HG03521 (cell line): ENCODE measurements around the gene GTF3C5.
"Not testable (repeated sequence)": the region's sequence is repeated elsewhere in the genome, so short reads cannot be mapped to it uniquely, and the experiment has no call there.

Source experiments
- ATAC-seq: cut with Tn5 transposase; IDR thresholded peaks from one replicate; pipeline ENCODE4 v1.9.1; 2021; ENCODE audit warnings: mild to moderate bottlenecking, moderate library complexity; ENCODE audit not compliant: unreplicated experiment

The GTF3C5 gene

DNA sequence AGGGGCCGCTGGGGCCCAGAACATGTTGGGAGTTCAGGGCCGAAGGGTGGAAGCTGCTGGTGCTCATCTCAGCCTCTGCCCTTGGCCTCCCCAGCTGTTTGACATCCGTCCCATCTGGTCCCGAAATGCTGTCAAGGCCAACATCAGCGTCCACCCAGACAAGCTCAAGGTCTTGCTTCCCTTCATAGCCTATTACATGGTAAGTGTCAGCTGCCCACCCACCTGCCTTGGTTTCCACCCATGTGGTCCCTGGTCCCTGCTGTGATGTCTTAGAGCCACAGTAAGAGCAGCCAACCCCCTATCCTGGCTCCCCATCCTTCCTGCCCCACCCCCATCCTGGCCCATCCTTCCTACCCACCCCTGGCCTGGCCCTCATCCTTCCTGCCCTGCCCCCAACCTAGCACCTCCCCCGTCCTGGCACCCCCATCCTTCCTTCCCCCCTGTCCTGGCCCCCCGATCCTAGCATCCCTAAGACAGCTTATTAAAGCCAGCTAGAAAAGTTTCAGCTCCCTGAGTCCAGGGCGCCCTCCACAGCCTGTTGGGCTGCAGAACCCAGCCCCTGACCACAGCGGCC lies 21.3 kb downstream of the GTF3C5 start:
- no peak for ATAC-seq

DNA sequence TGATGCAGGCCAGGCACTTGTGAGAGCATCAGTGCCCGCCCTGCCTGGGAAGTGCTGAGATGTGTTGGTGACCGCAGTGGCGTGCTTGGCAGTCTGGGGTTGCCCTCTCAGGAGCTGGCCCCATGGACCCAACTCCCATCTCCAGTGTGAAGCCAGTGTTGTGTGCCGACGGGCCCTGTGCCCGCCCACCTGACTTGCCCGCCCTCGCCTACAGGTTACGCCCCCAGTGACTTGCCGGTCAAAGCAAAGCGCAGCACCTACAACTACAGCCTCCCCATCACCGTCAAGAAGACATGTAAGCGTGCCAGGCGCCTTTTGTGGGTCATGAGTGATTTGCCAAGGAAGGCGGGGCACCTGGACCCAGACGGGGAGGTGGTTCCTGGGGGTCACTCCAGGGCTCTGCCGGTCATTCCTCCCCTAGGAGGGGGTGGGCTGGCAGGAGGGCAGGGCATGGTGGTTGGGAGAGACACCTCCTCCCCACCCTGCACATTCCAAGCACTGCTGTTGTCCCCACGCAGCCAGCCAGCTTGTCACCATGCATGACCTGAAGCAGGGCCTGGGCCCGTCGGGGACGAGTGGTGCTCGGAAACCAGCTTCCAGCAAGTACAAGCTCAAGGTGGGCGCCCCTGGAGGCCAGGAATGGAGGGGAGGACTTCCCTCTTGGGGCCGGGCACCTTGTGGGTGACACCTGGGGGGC lies 23.5 kb downstream of the GTF3C5 start:
- no peak for ATAC-seq

DNA sequence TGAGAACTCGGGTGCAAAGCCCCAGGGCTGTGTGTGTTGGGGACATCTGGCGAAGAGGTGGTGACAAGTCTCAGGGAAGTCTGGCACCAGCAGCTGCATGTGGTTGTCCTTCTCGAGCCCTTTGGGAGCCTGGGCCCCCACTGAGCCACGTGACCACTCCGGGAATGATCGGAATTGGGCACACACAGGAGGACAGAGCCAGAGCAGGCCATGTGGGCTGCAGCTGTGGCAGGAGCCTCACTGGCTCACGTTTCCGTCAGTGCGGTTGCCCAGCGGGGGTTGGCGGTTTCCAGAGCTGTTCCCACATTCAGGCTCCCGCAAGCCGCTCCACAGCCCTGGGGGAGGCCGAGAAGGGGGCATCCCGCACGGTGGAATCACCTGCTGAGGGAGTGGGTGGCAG lies 24.2 kb downstream of the GTF3C5 start:
- no peak for ATAC-seq

DNA sequence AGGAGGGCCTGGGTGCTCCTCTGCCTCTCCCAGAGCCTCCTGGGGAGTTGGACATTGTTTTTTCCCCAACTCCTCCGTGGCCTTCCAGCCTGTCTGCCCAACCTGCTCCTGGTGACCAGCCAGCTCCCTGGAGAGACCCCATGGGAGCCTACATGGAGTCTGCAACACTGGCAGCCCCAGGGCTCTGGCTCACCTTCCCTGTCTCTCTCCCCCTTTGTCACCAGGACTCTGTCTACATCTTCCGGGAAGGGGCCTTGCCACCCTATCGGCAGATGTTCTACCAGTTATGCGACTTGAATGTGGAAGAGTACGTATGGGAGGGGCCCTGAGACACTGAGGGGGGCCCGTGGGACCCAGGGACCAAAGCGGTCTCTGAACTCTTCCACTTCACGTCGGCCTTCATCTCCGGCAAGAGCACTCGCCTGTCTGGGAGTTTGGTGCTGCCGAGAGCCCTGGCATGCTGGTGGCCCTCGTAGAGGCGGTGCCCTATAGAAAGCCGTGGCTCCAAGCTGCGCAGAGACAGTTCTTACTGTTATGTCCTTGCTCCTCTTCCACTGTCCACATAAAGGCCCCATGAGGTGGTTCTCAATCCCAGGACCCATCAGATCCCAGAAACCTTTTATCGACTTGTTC lies 25.1 kb downstream of the GTF3C5 start:
- ATAC-seq, result no peak

DNA sequence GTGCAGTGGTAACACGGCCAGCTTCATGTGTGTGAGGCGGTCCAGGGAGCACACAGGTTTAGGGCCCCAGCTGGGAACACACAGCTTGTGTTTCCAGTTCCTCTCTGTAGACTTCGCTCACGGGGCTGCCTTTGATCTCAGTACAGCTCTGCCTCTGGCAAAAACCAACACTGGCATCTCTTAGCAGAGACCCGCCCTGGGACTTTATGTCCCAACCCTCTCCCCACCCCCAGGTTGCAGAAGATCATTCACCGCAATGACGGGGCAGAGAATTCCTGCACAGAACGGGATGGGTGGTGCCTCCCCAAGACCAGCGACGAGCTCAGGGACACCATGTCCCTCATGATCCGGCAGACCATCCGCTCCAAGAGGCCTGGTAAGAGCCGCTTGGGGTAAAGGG lies 25.7 kb downstream of the GTF3C5 start:
- ATAC-seq, result no peak

DNA sequence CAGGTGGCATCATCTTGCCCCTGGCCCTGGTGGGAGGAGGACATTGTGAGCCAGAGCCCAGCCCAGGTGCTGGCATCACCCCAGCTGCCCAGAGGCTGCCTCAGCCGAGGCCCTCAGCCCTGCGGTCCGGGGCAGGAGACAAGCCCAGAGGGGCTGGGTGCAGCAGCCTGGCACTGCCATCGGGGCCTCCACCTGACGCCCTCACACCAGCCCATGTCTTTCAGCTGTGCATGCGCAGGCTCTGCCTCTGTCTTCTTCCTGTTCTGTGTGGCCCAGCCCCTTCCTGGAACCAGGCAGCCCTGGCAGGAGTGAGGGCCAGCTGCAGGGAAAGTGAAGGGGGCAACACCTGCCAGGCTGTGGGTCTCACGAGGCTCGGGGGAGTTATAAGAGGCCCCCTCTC lies 26.2 kb downstream of the GTF3C5 start:
- no peak for ATAC-seq

DNA sequence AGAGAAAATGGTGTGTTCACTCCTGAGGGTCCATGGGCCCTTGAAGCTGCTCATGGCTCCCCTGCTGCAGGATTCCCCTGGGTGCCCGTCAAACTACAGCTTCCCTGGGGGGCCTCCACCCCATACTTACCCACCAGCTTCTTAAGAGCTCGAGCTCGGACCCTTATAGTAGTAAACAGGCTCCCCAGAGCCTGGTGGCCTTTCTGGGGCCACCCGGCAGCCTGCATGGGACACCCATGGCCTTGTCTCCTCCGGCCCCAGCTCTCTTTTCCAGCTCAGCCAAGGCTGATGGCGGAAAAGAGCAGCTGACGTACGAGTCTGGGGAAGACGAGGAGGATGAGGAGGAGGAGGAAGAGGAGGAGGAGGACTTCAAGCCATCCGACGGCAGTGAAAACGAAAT lies 26.8 kb downstream of the GTF3C5 start:
- no peak for ATAC-seq

DNA sequence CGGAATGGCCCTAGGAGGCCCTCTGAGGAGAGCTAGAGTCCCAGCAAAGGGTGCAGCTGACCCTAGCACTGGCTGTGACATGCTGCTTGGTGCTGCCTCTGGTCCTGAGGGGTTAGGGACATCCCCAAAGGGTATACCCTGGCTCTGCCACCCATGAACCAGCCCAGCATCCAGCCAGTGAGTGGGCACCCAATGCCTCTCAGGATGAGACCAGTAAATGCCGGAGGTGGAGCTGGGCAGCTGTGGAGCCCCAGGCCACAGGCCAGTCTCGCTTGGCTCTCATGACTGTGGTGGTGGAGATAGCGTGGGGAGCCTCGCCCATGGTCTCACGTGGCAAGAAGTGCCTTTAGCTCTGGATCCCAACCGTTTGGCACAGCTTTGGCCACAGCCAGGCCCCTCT lies 27.3 kb downstream of the GTF3C5 start:
- no peak for ATAC-seq

DNA sequence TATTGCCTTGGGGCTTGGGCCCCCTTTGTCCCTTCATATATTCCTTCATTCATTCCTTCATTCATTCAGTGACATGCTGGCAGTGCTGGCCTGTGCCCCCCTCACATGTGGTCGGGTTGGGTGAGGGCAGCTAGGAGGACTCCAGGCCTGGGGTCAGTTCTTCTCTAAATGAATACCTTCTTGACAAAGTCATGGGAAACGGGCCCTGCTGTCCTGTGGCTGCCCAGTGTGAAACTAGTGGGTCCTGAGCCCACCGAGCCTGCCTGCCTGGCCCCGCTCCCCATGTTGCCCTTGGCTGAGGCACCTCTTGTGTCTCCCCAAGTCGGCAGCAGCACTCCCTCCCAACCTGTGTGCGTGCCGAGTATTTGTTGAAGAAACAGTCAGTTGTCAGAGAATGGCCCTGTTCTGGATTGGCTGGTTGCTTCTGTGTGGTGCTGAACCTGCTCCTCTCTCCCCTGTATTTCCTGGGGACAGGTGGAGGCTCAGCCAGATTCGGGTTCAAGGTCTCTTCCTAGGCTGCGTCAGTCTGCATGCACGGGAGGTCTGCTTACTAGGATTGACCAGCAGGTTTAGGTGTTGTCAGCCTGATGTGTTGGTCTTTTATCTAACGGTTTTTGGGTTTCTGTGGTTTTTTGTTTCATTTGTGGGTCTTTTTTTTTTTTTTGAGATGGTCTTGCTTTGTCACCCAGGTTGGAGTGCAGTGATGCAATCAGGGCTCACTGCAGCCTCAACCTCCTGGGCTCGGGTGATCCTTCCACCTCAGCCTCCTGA lies 27.9 kb downstream of the GTF3C5 start:
- no peak for ATAC-seq

DNA sequence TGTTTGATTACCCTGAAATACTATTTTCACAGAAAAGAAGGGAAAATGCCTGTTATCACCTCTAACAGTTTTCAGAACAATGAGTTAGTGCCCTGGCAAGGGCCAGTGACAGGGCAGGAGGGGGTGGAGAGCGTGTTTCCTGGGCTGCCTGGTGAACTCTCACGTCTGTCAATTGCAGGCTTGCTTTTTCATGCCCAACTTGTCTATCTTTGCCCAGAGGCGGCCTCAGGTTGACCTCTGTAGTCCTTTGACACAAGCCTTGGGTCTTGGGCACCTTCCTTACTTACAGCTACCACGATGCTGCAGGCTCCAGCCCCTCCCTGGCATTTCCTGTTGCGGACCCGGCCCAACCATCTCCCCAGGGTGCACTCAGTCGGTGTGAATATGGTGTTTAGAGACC lies 28.8 kb downstream of the GTF3C5 start:
- no peak for ATAC-seq

DNA sequence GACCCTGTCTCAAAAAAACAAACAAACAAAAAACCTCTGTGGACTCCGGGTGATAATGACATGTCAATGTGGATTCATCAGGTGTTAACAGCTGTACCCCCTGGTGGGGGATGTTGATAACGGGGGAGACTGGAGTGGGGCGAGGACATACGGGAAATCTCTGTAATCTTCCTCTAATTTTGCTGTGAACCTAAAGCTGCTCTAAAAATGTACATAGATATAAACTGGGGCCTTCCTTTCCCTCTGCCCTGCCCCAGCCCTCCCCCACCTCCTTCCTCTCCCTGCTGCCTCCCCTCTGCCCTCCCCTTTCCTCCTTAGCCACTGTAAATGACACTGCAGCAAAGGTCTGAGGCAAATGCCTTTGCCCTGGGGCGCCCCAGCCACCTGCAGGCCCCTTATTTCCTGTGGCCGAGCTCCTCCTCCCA lies 29.6 kb downstream of the GTF3C5 start:
- ATAC-seq, result no peak

DNA sequence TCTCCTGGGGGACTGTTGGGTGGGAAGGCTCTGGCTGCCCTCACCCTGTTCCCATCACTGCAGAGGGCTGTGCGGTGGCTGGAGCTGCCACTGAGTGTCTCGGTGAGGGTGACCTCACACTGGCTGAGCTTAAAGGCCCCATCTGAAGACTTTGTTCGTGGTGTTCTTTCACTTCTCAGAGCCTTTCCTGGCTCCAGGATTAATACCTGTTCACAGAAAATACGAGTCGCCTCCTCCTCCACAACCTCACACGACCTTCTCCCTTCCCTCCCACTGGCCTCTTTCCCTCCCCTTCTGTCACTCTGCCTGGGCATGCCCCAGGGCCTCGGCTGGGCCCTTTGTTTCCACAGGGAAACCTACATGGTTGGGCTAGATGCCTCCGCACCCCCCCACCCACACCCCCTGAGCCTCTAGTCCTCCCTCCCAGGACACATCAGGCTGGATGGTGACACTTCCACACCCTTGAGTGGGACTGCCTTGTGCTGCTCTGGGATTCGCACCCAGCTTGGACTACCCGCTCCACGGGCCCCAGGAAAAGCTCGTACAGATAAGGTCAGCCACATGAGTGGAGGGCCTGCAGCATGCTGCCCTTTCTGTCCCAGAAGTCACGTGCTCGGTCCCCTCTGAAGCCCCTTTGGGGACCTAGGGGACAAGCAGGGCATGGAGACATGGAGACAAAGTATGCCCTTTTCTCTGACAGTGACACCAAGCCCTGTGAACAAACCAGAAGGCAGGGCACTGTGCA lies 30.4 kb downstream of the GTF3C5 start:
- ATAC-seq, result not testable (repeated sequence)

DNA sequence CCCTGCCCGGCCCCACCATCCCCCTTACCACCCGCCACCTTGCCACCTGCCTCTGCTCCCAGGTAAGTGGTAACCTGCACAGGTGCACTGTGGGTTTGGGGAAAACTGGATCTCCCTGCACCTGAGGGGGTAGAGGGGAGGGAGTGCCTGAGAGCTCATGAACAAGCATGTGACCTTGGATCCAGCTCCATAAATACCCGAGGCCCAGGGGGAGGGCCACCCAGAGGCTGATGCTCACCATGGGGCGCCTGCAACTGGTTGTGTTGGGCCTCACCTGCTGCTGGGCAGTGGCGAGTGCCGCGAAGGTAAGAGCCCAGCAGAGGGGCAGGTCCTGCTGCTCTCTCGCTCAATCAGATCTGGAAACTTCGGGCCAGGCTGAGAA lies 31.0 kb downstream of the GTF3C5 start, which contains the start of gene CEL:
CEL (plus strand) TSS at position 218 of the 382 bp plus-strand sequence; CDS start at position 240, 22 bp downstream.
- not testable (repeated sequence) for ATAC-seq

DNA sequence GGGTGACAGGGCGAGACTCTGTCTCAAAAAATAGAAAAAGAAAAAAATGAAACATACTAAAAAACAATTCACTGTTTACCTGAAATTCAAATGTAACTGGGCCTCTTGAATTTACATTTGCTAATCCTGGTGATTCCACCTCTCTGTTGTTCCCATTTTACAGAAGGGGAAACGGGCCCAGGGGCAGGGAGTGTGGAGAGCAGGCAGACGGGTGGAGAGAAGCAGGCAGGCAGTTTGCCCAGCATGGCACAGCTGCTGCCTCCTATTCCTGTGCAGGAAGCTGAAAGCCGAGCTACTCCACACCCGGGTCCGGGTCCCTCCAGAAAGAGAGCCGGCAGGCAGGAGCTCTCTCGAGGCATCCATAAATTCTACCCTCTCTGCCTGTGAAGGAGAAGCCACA lies 31.8 kb downstream of the GTF3C5 start:
- not testable (repeated sequence) for ATAC-seq

DNA sequence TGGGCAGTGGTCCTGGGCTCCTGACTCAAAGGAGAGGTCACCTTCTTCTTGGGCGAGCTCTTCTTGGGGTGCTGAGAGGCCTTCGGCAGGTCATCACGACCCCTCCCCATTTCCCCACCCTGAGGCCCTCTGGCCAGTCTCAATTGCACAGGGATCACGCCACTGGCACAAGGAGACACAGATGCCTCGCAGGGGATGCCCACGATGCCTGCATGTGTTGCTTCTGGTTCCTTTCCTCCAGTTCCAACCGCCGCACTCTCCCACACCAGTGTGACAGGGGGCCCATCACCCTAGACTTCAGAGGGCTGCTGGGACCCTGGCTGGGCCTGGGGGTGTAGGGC lies 32.3 kb downstream of the GTF3C5 start:
- no peak for ATAC-seq

DNA sequence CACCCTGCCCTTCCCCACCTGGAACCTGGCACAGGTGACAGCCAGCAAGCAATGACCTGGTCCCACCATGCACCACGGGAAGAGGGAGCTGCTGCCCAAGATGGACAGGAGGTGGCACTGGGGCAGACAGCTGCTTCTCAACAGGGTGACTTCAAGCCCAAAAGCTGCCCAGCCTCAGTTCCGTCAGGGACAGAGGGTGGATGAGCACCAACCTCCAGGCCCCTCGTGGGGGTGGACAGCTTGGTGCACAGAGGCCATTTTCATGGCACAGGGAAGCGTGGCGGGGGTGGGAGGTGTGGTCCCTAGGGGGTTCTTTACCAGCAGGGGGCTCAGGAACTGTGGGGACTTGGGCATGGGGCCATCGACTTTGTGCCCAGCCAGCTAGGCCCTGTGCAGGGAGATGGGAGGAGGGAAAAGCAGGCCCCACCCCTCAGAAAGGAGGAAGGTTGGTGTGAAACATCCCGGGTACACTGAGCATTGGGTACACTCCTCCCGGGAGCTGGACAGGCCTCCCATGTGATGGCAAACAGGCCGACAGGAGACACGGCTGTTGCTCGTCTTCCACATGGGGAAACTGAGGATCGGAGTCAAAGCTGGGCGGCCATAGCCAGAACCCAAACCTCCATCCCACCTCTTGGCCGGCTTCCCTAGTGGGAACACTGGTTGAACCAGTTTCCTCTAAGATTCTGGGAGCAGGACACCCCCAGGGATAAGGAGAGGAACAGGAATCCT lies 32.9 kb downstream of the GTF3C5 start:
- no peak for ATAC-seq

DNA sequence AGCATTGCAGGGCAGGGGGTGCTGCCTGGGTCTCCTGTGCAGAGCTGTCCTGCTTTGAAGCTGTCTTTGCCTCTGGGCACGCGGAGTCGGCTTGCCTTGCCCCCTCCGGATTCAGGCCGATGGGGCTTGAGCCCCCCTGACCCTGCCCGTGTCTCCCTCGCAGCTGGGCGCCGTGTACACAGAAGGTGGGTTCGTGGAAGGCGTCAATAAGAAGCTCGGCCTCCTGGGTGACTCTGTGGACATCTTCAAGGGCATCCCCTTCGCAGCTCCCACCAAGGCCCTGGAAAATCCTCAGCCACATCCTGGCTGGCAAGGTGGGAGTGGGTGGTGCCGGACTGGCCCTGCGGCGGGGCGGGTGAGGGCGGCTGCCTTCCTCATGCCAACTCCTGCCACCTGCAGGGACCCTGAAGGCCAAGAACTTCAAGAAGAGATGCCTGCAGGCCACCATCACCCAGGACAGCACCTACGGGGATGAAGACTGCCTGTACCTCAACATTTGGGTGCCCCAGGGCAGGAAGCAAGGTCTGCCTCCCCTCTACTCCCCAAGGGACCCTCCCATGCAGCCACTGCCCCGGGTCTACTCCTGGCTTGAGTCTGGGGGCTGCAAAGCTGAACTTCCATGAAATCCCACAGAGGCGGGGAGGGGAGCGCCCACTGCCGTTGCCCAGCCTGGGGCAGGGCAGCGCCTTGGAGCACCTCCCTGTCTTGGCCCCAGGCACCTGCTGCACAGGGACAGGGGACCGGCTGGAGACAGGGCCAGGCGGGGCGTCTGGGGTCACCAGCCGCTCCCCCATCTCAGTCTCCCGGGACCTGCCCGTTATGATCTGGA lies 33.7 kb downstream of the GTF3C5 start:
- ATAC-seq, result no peak

DNA sequence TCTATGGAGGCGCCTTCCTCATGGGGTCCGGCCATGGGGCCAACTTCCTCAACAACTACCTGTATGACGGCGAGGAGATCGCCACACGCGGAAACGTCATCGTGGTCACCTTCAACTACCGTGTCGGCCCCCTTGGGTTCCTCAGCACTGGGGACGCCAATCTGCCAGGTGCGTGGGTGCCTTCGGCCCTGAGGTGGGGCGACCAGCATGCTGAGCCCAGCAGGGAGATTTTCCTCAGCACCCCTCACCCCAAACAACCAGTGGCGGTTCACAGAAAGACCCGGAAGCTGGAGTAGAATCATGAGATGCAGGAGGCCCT lies 34.2 kb downstream of the GTF3C5 start:
- no peak for ATAC-seq

DNA sequence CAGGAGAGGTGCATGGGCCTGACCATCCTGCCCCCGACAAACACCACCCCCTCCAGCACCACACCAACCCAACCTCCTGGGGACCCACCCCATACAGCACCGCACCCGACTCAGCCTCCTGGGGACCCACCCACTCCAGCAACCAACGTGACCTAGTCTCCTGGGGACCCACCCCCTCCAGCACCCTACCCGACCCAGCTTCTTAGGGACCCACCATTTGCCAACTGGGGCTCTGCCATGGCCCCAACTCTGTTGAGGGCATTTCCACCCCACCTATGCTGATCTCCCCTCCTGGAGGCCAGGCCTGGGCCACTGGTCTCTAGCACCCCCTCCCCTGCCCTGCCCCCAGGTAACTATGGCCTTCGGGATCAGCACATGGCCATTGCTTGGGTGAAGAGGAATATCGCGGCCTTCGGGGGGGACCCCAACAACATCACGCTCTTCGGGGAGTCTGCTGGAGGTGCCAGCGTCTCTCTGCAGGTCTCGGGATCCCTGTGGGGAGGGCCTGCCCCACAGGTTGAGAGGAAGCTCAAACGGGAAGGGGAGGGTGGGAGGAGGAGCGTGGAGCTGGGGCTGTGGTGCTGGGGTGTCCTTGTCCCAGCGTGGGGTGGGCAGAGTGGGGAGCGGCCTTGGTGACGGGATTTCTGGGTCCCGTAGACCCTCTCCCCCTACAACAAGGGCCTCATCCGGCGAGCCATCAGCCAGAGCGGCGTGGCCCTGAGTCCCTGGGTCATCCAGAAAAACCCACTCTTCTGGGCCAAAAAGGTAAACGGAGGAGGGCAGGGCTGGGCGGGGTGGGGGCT lies 35.6 kb downstream of the GTF3C5 start:
- no peak for ATAC-seq
